HepG2 (cell line): ENCODE data around the gene NELL2.

Source experiments
- CTCF ChIP-seq: sonication (generic); formaldehyde crosslinking; IDR thresholded peaks from 2 replicates; pipeline ENCODE4 v1.5.0; 2020; ENCODE audit warnings: mild to moderate bottlenecking, missing genetic modification reagents, moderate library complexity
- DNMT1 ChIP-seq: sonication (generic); formaldehyde crosslinking; IDR thresholded peaks from 2 replicates; pipeline ENCODE4 v1.5.1; 2020; ENCODE audit warnings: mild to moderate bottlenecking, missing genetic modification reagents
- JUN ChIP-seq: sonication (generic); formaldehyde crosslinking; IDR thresholded peaks from 2 replicates; pipeline ENCODE4 v1.4.0; 2020; ENCODE audit warnings: mild to moderate bottlenecking, missing genetic modification reagents
- MLLT10 ChIP-seq: sonication (generic); formaldehyde crosslinking; IDR thresholded peaks from 2 replicates; pipeline ENCODE4 v1.4.0; 2020; ENCODE audit warnings: missing genetic modification reagents
- MZF1 ChIP-seq: sonication (generic); formaldehyde crosslinking; IDR thresholded peaks from 2 replicates; pipeline ENCODE4 v1.8.1; 2023; ENCODE audit warnings: mild to moderate bottlenecking, missing genetic modification reagents, borderline replicate concordance
- NFKB2 ChIP-seq: sonication (generic); formaldehyde crosslinking; IDR thresholded peaks from 2 replicates; pipeline ENCODE4 v1.4.0; 2020; ENCODE audit warnings: missing genetic modification reagents, borderline replicate concordance
- NFRKB ChIP-seq: fragments of 450-650 bp; IDR thresholded peaks from 2 replicates; pipeline ENCODE4 v1.6.1; 2017
- TAF1 ChIP-seq: sonication (generic); formaldehyde crosslinking; IDR thresholded peaks from 2 replicates; pipeline ENCODE4 v1.4.0; 2020; ENCODE audit warnings: missing genetic modification reagents
- ZNF317 ChIP-seq: sonication (generic); formaldehyde crosslinking; IDR thresholded peaks from 2 replicates; pipeline ENCODE4 v1.5.0; 2020; ENCODE audit warnings: mild to moderate bottlenecking, missing genetic modification reagents
- ZNF598 ChIP-seq: sonication (generic); formaldehyde crosslinking; IDR thresholded peaks from 2 replicates; pipeline ENCODE4 v1.5.1; 2020; ENCODE audit warnings: mild to moderate bottlenecking, missing genetic modification reagents, borderline replicate concordance
- ZNF7 ChIP-seq: IDR thresholded peaks from 2 replicates; pipeline ENCODE4 v1.6.1; 2016; ENCODE audit warnings: missing biosample characterization, missing genetic modification reagents
- TF ChIP-seq, protein P1 (sequence below): sonication (generic); formaldehyde crosslinking; IDR thresholded peaks from 2 replicates; pipeline ENCODE4 v1.4.0; 2020; ENCODE audit warnings: missing genetic modification reagents

- TF ChIP-seq ZNF317 (CRISPR knock-in tag) (no peak), TAF1 (CRISPR knock-in tag) (no peak), ZNF598 (CRISPR knock-in tag) (no peak), CTCF (no peak), MZF1 (CRISPR knock-in tag) (no peak), JUN (CRISPR knock-in tag) (no peak), DNMT1 (no peak), NFKB2 (CRISPR knock-in tag) (no peak), NFRKB (no peak), MLLT10 (CRISPR knock-in tag) (no peak), ZNF7 (CRISPR knock-in tag) (no peak)
- TF ChIP-seq, protein P1, sequence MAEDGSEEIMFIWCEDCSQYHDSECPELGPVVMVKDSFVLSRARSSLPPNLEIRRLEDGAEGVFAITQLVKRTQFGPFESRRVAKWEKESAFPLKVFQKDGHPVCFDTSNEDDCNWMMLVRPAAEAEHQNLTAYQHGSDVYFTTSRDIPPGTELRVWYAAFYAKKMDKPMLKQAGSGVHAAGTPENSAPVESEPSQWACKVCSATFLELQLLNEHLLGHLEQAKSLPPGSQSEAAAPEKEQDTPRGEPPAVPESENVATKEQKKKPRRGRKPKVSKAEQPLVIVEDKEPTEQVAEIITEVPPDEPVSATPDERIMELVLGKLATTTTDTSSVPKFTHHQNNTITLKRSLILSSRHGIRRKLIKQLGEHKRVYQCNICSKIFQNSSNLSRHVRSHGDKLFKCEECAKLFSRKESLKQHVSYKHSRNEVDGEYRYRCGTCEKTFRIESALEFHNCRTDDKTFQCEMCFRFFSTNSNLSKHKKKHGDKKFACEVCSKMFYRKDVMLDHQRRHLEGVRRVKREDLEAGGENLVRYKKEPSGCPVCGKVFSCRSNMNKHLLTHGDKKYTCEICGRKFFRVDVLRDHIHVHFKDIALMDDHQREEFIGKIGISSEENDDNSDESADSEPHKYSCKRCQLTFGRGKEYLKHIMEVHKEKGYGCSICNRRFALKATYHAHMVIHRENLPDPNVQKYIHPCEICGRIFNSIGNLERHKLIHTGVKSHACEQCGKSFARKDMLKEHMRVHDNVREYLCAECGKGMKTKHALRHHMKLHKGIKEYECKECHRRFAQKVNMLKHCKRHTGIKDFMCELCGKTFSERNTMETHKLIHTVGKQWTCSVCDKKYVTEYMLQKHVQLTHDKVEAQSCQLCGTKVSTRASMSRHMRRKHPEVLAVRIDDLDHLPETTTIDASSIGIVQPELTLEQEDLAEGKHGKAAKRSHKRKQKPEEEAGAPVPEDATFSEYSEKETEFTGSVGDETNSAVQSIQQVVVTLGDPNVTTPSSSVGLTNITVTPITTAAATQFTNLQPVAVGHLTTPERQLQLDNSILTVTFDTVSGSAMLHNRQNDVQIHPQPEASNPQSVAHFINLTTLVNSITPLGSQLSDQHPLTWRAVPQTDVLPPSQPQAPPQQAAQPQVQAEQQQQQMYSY (CRISPR knock-in tag) = no peak
These were observed 368.7 kb downstream of the NELL2 start for GRCh38 chr12:44507461-44507860.
